GM12878 (cell line): ENCODE data around the gene DDR1. TPM values are rescaled to one million over a fixed set of nuclear protein-coding genes. Genes with fewer than 3 reads are reported as not detected.

Experiments used
- BCLAF1 ChIP-seq: fragments of 450-650 bp; IDR thresholded peaks from 2 replicates; pipeline ENCODE4 v1.6.1; 2017; ENCODE audit warnings: antibody characterized with exemption, mild to moderate bottlenecking, moderate library complexity
- JUND ChIP-seq: IDR thresholded peaks from 2 replicates; pipeline ENCODE4 v1.6.1; 2012; ENCODE audit warnings: low read depth, mild to moderate bottlenecking, low read length, improper control_type of control experiment, moderate library complexity
- LARP7 ChIP-seq: fragments of 450-650 bp; IDR thresholded peaks from 2 replicates; pipeline ENCODE4 v1.6.1; 2017; ENCODE audit warnings: mild to moderate bottlenecking
- MTA2 ChIP-seq: fragments of 450-650 bp; IDR thresholded peaks from 2 replicates; pipeline ENCODE4 v1.6.1; 2016; ENCODE audit warnings: low read depth, mild to moderate bottlenecking, moderate library complexity
- MYB ChIP-seq: fragments of 150-350 bp; IDR thresholded peaks from 2 replicates; pipeline ENCODE4 v1.6.1; 2014; ENCODE audit warnings: mild to moderate bottlenecking, low read depth, low read length, borderline replicate concordance
- MYC ChIP-seq: IDR thresholded peaks from 2 replicates; pipeline ENCODE4 v1.6.1; 2011; ENCODE audit warnings: mild to moderate bottlenecking, low read length, moderate library complexity, inconsistent platforms; ENCODE audit not compliant: insufficient read depth, insufficient replicate concordance, insufficient read length, severe bottlenecking
- NFYA ChIP-seq: IDR thresholded peaks from 2 replicates; pipeline ENCODE4 v1.6.1; 2011; ENCODE audit warnings: low read depth, mild to moderate bottlenecking, low read length, improper control_type of control experiment, borderline replicate concordance
- NFYB ChIP-seq: IDR thresholded peaks from 2 replicates; pipeline ENCODE4 v1.6.1; 2011; ENCODE audit warnings: low read depth, mild to moderate bottlenecking, low read length, improper control_type of control experiment, moderate library complexity; ENCODE audit not compliant: insufficient read depth
- PKNOX1 ChIP-seq: fragments of 450-650 bp; IDR thresholded peaks from 2 replicates; pipeline ENCODE4 v1.6.1; 2016; ENCODE audit warnings: mild to moderate bottlenecking
- RAD21 ChIP-seq: IDR thresholded peaks from 2 replicates; pipeline ENCODE4 v1.6.1; 2011; ENCODE audit warnings: mild to moderate bottlenecking, low read depth, low read length, moderate library complexity; ENCODE audit not compliant: insufficient read depth
- SMAD5 ChIP-seq: IDR thresholded peaks from 2 replicates; pipeline ENCODE4 v1.6.1; 2016; ENCODE audit warnings: antibody characterized with exemption, low read depth
- ZNF24 ChIP-seq: fragments of 450-650 bp; IDR thresholded peaks from 2 replicates; pipeline ENCODE4 v1.6.1; 2017; ENCODE audit warnings: antibody characterized with exemption, mild to moderate bottlenecking
- polyA plus RNA-seq, 11 experiments: library from polyadenylated mRNA; depleted of rRNA in 4 of 11; unstranded in 6 of 11; stranded (reverse) in 5 of 11; fragments of >200 nt; fragmentation: Nextera tagmentation in 4 of 11; fragmentation: Illumina TruSeq in 1 of 11; extraction: Ambion mirVana in 4 of 11; extraction: Trizol in 1 of 11; gene quantifications; 1 replicate in 1 of 11; 2 replicates in 10 of 11; pipeline versions ENCODE4 v1.2.1 to v1.2.3, GENCODE V29; 2011 to 2016; ENCODE audit warnings: inconsistent platforms in 2 of 11, missing spikeins in 2 of 11, low read depth in 1 of 11
- total RNA-seq, 4 experiments: library from RNA; depleted of rRNA in 3 of 4; stranded (reverse); fragments of >200 nt in 3 of 4; fragmentation: Illumina TruSeq in 1 of 4; extraction: Trizol in 1 of 4; gene quantifications; 2 replicates each; pipeline versions ENCODE4 v1.2.1 to v1.2.3, GENCODE V29; 2013 to 2021

The DDR1 gene
- total and polyA plus RNA-seq, 10 of the 15 experiments (the other 5 are each of a cell fraction or from before 2014, with no cell fraction given) = 1.1 to 39.0 (median 11.9) TPM

- TF ChIP-seq RAD21 (peak; percentile 95), NFYB (no peak), BCLAF1 (no peak), SMAD5 (no peak), MYB (no peak), PKNOX1 (no peak), LARP7 (no peak), MYC (no peak), NFYA (no peak), JUND (no peak), MTA2 (peak; percentile 17; the same call in 1 of the 2 replicates), ZNF24 (no peak)
Measured at GRCh38 chr6:30877419-30878262, 6.7 kb upstream of the DDR1 start (continued).
